Ecto neural progenitor cell (in vitro differentiated cells): ENCODE data around the gene NR5A1.

Experiments
- DNase-seq: peaks from one replicate; pipeline ENCODE4 v3.0.0-alpha.2; 2018; ENCODE audit warnings: low spot score

Gene NR5A1

GRCh38 chr9:124439686-124440243 lies 67.4 kb downstream of the NR5A1 start:
- DNase-seq = no peak

- DNase-seq = no peak
Measured at GRCh38 chr9:124439086-124439485, 68.1 kb downstream of the NR5A1 start.

GRCh38 chr9:124438091-124438490 lies 69.1 kb downstream of the NR5A1 start:
- DNase-seq = no peak

- no peak for DNase-seq
Measured at GRCh38 chr9:124437086-124437485, 70.1 kb downstream of the NR5A1 start.

GRCh38 chr9:124436320-124436719 lies 70.9 kb downstream of the NR5A1 start:
- no peak for DNase-seq
